HL-60 (cell line): ENCODE measurements around the gene PTDSS2.

Experiments
- DNase-seq, 2 experiments: peaks; one replicate each; pipeline ENCODE4 v3.0.0-alpha.2; 2010 to 2020; ENCODE audit warnings: low read depth in 1 of 2, low spot score in 1 of 2
- H3K27ac ChIP-seq: fragments of 250-450 bp; sonication (Bioruptor Pico); replicated peaks from 2 replicates; pipeline ENCODE4 v1.5.1; 2020; ENCODE audit warnings: mild to moderate bottlenecking, moderate library complexity
- H3K27me3 ChIP-seq: fragments of 250-450 bp; sonication (Bioruptor Pico); 2 replicates; pipeline ENCODE4 v1.5.1; 2021; ENCODE audit warnings: mild to moderate bottlenecking, moderate library complexity; ENCODE audit not compliant: insufficient read depth, poor library complexity, severe bottlenecking
- H3K4me3 ChIP-seq: replicated peaks from 2 replicates; pipeline ENCODE4 v1.5.1; 2011; ENCODE audit warnings: mild to moderate bottlenecking, control low read depth, low read length; ENCODE audit not compliant: insufficient read depth
- GABPA ChIP-seq: IDR thresholded peaks from 2 replicates; pipeline ENCODE4 v1.6.1; 2012; ENCODE audit warnings: low read depth
- POLR2AphosphoS5 ChIP-seq: IDR thresholded peaks from 2 replicates; pipeline ENCODE4 v1.6.1; 2012; ENCODE audit warnings: low read depth
- SPI1 ChIP-seq: IDR thresholded peaks from 2 replicates; pipeline ENCODE4 v1.6.1; 2012; ENCODE audit warnings: low read depth, mild to moderate bottlenecking, borderline replicate concordance
- TF ChIP-seq, protein P1 (sequence below): IDR thresholded peaks from one replicate; pipeline ENCODE4 v1.5.1; 2011; ENCODE audit warnings: low read length, control low read depth, inconsistent platforms; ENCODE audit not compliant: insufficient read depth
- TF ChIP-seq, protein P2 (sequence below): IDR thresholded peaks from 2 replicates; pipeline ENCODE4 v1.6.1; 2012; ENCODE audit warnings: low read depth; ENCODE audit not compliant: insufficient replicate concordance

Gene PTDSS2

DNA sequence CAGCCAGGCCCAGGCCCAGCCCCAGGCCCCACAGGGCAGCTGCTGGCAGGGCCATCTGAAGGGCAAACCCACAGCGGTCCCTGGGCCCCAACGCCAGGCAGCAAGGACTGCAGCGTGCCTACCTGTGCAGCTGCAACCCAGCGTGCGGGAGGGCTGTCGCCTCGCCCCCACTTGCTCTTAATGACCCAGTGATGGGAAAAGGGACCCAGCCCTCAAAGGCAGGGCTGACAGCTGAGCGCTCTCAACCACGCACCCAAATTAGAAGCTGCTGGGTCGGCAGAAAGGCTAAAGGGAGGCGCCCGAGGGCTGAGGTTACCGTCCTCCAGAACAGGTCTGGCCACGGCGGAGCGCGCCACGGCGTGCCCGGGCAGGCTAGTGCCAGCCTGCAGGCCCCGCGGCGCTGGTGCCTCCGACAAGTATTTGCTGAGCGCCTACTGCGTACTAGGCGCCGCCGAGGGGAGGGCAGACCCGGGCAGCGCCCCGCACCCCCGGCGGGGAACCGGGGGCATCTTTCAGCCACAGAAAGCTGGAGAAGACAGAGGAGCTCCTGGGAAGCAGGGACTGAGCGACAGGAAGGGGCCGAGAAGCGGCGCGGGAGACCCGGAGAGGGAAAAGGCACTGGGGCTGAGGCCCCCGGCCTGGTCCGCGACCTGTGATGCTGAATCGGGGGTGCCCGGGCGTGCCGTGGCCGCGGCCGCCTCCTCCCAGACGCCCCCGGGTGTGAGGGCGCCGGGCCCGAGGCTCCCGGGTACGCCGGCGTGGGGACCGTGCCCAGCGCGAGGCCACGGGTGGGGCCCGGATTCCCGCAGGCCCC, 84.5 kb downstream of the PTDSS2 start:
- Histone ChIP-seq H3K4me3 (peak overlapping the region; percentile 84), H3K27me3 (no peaks in the 10 kb centered on the region), H3K27ac (peak overlapping the region; percentile 25)
- TF ChIP-seq SPI1 (no peak), POLR2AphosphoS5 (no peak)
- TF ChIP-seq, protein P1, sequence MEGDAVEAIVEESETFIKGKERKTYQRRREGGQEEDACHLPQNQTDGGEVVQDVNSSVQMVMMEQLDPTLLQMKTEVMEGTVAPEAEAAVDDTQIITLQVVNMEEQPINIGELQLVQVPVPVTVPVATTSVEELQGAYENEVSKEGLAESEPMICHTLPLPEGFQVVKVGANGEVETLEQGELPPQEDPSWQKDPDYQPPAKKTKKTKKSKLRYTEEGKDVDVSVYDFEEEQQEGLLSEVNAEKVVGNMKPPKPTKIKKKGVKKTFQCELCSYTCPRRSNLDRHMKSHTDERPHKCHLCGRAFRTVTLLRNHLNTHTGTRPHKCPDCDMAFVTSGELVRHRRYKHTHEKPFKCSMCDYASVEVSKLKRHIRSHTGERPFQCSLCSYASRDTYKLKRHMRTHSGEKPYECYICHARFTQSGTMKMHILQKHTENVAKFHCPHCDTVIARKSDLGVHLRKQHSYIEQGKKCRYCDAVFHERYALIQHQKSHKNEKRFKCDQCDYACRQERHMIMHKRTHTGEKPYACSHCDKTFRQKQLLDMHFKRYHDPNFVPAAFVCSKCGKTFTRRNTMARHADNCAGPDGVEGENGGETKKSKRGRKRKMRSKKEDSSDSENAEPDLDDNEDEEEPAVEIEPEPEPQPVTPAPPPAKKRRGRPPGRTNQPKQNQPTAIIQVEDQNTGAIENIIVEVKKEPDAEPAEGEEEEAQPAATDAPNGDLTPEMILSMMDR: no peak
- TF ChIP-seq, protein P2, sequence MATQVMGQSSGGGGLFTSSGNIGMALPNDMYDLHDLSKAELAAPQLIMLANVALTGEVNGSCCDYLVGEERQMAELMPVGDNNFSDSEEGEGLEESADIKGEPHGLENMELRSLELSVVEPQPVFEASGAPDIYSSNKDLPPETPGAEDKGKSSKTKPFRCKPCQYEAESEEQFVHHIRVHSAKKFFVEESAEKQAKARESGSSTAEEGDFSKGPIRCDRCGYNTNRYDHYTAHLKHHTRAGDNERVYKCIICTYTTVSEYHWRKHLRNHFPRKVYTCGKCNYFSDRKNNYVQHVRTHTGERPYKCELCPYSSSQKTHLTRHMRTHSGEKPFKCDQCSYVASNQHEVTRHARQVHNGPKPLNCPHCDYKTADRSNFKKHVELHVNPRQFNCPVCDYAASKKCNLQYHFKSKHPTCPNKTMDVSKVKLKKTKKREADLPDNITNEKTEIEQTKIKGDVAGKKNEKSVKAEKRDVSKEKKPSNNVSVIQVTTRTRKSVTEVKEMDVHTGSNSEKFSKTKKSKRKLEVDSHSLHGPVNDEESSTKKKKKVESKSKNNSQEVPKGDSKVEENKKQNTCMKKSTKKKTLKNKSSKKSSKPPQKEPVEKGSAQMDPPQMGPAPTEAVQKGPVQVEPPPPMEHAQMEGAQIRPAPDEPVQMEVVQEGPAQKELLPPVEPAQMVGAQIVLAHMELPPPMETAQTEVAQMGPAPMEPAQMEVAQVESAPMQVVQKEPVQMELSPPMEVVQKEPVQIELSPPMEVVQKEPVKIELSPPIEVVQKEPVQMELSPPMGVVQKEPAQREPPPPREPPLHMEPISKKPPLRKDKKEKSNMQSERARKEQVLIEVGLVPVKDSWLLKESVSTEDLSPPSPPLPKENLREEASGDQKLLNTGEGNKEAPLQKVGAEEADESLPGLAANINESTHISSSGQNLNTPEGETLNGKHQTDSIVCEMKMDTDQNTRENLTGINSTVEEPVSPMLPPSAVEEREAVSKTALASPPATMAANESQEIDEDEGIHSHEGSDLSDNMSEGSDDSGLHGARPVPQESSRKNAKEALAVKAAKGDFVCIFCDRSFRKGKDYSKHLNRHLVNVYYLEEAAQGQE: no peak
- DNase-seq: peak; percentile 26 to 37

DNA sequence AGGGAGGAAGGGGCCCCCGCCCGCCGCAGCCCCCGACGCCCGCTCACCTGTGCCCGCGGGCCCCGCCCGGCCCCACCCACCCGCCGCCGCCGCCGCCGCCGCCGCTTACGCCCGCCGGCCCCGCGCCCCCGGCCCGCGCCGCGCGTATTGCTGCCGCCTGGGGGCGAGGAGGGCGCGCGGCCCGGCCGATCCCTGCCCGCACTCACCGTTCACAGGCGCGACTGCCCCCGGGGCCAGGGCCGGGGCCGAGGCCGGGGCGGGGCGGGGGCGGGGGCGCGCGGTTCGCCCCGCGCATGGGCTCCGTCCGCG, 85.1 kb downstream of the PTDSS2 start:
- H3K27ac ChIP-seq: no peak overlapping the region
- DNase-seq: no peak
- peak overlapping the region; percentile 84 for H3K4me3 ChIP-seq
- TF ChIP-seq GABPA (no peak), SPI1 (no peak), POLR2AphosphoS5 (no peak)
- TF ChIP-seq, protein P1: no peak
- TF ChIP-seq, protein P2: no peak
- H3K27me3 ChIP-seq: no peaks in the 10 kb centered on the region

DNA sequence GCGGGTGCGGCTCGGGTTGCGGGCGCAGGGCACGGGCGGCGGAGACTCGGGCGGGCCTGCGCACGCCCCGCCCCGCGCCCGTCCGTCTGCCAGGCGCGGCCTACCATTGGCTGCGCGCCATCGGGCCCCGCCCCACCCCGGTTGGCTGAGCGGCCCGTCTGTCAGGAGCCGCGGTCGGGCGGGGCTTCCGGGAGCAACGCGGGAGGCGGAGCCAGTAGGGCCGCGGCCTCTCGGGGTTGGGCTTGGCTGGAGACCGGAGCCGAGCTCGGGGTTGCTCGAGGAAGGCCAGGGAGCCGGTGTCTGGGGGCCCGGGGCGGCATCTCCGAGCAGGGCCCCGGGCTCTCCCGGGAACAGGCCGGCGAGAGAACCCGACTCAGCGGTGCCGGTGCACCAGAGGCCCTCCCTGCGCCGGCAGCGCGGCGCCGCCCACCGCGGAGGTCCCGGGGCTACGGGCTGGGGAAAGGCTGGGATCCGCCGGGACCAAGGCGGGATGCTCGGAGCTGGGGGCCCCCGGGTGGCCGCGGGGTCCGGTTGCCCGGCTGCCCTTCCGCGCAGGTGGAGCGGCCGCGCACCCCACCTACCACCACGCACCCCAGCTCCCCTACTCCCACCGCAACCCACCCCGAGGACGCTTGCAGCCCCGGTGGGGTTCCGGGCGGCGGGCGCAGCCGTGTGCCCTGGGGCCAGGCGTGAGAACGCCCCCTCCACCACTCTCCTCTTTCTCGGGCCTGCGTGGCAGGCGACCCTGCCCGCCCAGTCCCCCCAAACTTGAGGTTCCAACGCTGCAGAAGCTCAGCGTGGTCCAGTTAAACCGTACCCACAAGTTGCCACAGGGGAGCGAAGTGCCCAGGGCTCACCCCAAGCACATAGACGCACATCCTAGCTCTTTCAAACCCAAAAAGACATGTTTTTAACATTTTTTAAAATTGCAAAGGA, 85.7 kb downstream of the PTDSS2 start, which contains the start of gene HRAS:
Gene HRAS (minus strand): TSS at position 58 of the 936 bp plus-strand sequence.
- peak; percentile 88 to 91 for DNase-seq
- H3K27ac ChIP-seq: peak within 1 kb of the TSS; percentile 57
- peak within 1 kb of the TSS; percentile 84 for H3K4me3 ChIP-seq
- no peaks in the 10 kb centered on the region for H3K27me3 ChIP-seq
- TF ChIP-seq GABPA (peak; percentile 71), POLR2AphosphoS5 (peak; percentile 15; the same call in 1 of the 2 replicates), SPI1 (no peak)
- TF ChIP-seq, protein P2: no peak
- TF ChIP-seq, protein P1: no peak
